MM.1S (cell line): ENCODE data around the gene WDR72.

Experiments
- EZH2 ChIP-seq: fragments of 300-600 bp; sonication (generic); optimal IDR thresholded peaks from 2 replicates; pipeline ENCODE3; 2017; ENCODE audit warnings: low read depth, mild to moderate bottlenecking, antibody characterized with exemption, low read length, mixed read lengths
- EZH2phosphoT487 ChIP-seq: fragments of 300-600 bp; sonication (generic); IDR thresholded peaks from 2 replicates; pipeline ENCODE4 v1.6.1; 2018; ENCODE audit warnings: antibody characterized with exemption, low read length
- TF ChIP-seq, protein P1 (sequence below): fragments of 300-600 bp; sonication (generic); IDR thresholded peaks from 2 replicates; pipeline ENCODE4 v1.5.1; 2016; ENCODE audit warnings: antibody characterized with exemption, low read length, mixed read lengths

DNA sequence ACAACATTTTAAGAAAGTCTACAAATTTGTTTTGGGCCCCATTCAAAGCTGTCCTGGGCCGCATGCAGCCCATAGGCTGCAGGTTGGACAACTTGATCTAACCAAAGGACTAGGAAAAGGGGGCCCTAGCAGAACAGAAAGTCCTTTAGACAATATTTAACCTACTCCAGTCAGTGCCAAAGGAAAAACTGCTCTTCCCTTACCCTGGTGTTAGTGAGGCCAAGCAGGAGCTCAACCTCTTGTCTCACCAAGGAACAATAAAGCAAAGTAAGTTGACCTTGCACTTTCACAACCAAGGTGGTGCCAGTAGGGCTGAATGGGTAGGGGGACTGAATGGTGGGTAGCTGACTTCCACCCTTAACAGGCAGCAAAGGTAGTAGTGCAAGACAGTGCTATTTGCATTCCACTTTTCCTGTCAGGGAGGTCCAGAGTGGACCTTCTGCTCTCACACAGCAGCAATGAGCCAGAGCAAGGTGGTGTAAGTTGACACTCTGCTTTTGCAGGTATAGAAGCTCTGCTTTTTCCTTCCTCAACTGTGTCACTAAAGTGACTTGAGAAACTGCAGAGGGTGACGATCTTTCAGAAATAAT is 124.9 kb downstream of the WDR72 start:
- TF ChIP-seq, protein P1, sequence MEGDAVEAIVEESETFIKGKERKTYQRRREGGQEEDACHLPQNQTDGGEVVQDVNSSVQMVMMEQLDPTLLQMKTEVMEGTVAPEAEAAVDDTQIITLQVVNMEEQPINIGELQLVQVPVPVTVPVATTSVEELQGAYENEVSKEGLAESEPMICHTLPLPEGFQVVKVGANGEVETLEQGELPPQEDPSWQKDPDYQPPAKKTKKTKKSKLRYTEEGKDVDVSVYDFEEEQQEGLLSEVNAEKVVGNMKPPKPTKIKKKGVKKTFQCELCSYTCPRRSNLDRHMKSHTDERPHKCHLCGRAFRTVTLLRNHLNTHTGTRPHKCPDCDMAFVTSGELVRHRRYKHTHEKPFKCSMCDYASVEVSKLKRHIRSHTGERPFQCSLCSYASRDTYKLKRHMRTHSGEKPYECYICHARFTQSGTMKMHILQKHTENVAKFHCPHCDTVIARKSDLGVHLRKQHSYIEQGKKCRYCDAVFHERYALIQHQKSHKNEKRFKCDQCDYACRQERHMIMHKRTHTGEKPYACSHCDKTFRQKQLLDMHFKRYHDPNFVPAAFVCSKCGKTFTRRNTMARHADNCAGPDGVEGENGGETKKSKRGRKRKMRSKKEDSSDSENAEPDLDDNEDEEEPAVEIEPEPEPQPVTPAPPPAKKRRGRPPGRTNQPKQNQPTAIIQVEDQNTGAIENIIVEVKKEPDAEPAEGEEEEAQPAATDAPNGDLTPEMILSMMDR = no peak
- TF ChIP-seq EZH2 (no peak), EZH2phosphoT487 (no peak)
